ENCODE measurements around the gene MEA1.

DNA sequence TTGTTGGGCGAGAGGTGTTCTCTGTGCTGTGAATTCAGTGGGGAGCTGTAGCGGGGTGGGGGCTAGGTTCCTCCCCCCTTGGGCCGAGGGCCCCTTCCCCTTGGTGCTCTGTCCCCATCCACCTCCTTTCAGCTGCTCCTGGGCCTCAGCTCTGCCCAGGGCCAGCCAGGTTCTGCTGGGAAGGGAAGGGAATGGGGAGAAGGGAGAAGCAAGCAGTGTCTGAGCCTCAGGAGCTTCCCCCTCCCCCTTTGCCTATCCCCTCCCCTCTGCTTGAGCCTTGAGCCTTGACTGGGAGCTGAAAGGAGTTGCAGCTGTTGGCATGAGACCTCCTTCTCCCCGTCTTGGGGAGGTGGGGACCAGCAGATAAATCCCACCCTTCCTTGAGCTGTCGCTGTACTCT is 7.1 kb upstream of the MEA1 start:
- TF ChIP-seq POLR2A (IDR thresholded peaks at IDR 0.05) (no peak), CTCF (IDR thresholded peaks at IDR 0.05) (no peak), POLR2AphosphoS5 (IDR thresholded peaks at IDR 0.05) (no peak)
